NOMO-1 (cell line): ENCODE results near the gene ATP6V0A1.
"Not testable (repeated sequence)": the region's sequence is repeated elsewhere in the genome, so short reads cannot be mapped to it uniquely, and the experiment has no call there.

ENCODE experiments used
- DNase-seq, 2 experiments: peaks; one replicate each; lab custom pipeline; 2025; ENCODE audit not compliant: unreplicated experiment in 2 of 2; lab: John Stamatoyannopoulos, UW

Gene ATP6V0A1

DNA sequence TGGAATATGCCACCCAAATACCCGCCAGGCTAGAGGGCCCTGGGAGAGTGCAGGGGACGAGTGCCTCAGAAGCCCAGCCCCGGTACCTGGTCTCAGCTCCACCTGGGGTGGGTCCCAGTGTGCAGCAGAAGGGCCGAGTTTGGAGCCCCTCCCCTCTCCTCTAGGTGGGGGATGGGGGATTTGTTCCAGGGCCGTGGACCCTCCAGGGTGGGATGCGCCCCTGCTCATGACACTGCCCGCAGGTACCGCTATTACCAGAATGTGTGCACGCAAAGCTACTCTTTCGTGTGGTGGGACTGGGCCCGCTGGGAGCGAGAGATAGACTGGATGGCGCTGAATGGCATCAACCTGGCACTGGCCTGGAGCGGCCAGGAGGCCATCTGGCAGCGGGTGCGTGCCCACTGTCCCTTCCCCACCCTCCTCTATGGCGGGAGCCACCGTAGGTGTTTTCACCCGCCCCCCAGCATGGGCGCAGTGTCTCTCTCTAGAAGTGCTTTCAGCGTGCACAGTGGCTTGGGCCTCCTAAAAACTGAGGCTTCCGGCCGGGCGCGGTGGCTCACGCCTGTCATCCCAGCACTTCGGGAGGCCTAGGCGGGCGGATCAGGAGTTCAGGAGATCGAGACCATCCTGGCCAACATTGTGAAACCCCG, 78.6 kb downstream of the ATP6V0A1 start:
- no peak for DNase-seq

DNA sequence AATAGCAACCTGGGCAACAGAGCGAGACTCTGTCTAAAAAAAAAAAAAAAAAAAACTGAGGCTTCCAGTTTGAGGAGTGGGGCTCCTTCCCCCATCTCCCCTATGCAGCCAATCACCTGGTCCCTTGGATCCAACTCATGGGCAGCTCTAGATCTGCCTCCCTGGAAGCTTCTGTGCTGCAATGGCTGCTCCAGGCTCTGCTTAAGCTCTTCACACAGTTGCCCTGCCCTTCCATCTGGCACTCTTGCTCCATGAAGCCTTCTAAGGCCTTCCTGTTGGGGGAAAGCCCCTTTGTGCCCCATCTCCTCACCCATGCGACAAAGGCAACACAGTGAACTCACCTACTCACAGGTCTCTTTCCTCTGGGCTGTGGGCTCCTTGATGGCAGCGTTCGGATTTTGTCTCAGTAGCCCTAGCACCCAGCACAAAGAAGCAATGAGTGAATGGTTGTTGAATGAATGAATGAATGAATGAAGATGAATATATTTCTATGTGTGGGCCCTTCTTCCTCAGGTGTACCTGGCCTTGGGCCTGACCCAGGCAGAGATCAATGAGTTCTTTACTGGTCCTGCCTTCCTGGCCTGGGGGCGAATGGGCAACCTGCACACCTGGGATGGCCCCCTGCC, 79.3 kb downstream of the ATP6V0A1 start:
- DNase-seq, result no peak

DNA sequence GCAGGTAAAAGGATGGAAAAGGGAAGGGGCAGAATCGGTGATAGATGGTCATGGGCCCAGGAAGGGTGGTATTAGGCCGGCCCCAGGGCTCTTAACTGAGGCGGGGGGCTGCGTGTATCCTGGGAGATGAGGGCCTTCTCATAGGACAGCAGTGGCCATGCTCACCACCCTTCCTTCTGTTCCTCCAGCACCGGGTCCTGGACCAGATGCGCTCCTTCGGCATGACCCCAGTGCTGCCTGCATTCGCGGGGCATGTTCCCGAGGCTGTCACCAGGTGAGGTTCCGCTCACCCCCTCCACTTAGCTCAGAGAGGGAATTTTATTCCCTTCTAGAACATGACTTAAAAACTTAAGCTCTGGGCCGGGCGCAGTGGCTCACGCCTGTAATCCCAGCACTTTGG, 79.8 kb downstream of the ATP6V0A1 start:
- no peak for DNase-seq

DNA sequence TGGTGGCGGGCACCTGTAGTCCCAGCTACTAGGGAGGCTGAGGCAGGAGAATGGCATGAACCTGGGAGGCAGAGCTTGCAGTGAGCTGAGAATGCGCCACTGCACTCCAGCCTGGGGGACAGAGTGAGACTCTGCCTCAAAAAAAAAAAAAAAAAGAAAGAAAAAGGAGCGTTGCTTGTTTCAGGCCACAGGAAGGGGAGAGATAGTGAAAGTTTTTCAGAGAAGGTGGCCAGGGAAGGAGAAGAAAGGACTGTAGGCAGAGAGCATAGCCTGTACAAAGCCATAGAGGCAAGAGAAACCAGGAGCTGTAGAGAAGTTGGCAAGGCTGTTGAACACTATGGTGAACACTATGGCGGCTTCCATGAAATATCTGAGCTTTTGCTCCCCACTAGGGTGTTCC, 81.9 kb downstream of the ATP6V0A1 start:
- DNase-seq, result not testable (repeated sequence)

DNA sequence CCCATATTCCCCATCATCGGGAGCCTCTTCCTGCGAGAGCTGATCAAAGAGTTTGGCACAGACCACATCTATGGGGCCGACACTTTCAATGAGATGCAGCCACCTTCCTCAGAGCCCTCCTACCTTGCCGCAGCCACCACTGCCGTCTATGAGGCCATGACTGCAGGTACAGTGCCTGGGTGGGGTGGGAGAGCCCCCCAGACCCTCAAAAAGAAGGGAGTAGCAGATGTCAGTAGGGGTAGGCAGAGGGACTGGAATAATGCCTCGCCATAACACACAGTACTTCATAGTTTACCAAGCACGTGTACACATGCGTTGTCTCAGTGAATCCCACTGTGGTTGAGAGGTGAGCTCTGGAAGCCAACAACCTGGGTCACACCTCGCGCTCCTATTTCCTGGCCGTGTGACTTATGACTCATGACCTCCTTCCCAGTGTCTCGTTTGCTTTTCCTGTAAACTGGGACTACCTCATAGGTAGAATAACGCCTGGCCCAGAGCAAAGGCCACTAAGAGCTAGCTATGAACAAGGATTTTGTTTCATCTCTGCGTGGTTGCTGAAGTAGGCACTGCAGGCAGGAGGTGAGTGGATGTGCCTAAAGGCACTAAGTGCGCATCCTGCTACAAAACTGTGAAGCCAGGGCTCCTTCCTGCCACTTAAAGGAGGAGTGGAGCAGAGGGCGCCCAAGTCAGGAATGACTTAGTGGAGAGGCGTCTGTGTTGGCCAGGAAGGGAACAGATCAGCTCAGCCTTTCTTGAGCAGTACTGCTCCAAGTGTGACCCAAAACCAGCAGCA, 82.6 kb downstream of the ATP6V0A1 start:
- DNase-seq, result no peak

DNA sequence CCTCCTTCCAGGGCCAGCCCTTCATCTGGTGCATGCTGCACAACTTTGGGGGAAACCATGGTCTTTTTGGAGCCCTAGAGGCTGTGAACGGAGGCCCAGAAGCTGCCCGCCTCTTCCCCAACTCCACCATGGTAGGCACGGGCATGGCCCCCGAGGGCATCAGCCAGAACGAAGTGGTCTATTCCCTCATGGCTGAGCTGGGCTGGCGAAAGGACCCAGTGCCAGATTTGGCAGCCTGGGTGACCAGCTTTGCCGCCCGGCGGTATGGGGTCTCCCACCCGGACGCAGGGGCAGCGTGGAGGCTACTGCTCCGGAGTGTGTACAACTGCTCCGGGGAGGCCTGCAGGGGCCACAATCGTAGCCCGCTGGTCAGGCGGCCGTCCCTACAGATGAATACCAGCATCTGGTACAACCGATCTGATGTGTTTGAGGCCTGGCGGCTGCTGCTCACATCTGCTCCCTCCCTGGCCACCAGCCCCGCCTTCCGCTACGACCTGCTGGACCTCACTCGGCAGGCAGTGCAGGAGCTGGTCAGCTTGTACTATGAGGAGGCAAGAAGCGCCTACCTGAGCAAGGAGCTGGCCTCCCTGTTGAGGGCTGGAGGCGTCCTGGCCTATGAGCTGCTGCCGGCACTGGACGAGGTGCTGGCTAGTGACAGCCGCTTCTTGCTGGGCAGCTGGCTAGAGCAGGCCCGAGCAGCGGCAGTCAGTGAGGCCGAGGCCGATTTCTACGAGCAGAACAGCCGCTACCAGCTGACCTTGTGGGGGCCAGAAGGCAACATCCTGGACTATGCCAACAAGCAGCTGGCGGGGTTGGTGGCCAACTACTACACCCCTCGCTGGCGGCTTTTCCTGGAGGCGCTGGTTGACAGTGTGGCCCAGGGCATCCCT, 84.8 kb downstream of the ATP6V0A1 start:
- DNase-seq, result no peak

DNA sequence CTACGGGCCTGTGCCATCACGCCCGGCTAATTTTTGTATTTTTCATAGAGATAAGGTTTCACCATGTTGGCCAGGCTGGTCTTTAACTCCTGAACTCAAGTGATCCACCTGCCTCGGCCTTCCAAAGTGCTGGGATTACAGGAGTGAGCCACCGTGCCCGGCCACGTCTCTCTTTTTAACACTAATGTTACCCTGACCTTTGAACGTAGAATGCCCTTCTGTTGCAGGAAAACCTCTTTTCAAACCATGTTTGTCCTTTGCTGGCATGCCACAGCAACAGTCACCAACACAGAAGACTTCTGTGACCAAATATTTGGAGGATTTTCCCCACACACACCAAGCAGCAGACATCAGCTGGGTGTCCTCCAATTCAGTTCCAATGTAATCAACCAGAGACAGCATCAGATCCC, 86.2 kb downstream of the ATP6V0A1 start:
- no peak for DNase-seq

DNA sequence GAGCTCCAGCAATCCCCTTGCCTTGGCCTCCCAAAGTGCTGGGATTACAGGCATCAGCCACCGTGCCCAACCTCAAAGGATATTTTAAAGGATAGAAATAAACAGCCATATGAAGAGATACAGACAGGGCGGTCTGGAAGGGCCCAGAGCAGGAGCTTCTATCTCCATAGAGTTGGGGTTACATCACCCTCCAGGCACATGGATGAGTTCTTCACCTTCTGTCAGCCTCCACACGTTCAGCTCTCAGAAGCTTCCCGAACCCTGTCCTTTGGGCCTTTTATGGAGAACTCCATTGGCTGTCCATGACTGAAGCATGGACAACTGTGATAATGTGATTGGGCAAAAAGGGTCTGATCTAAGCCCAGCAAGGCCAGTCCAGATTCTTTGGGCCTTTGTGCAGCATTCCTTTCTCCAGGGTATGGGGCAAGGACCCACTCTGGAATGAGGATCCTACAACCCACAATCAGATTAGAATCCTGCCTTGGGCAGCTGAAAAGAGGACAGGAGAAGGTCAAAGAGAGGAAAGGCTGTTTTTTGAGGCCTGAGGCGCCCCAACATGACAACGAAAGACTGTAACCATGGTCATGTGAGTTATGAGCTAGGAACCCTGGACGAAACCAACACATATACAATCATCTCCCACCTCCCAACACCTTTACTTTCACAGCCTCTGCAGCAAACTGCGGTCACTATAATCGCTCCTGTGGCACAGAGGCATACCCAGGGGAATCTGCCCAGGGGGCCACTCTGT, 87.3 kb downstream of the ATP6V0A1 start:
- not testable (repeated sequence) for DNase-seq

DNA sequence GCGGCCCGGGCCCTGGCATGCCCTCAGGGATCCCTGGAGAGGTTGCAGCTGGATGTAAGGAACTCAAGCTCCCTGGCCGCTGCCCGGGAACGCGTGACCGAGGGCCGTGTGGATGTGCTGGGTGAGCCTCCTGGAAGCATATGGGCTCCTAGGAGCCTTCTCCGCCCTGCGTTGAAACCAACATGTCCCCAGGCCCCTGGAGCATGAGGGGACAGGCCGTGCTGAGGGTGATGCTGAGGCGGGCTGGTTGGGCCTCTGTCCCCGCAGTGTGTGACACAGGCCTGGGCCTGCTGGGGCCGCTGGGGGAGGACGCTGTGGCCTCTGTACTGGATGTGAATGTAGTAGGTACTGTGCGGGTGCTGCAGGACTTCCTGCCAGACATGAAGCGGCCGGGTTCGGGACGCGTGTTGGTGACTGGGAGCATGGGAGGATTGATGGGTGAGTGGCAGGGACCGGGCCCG, 88.4 kb downstream of the ATP6V0A1 start:
- DNase-seq, result no peak

DNA sequence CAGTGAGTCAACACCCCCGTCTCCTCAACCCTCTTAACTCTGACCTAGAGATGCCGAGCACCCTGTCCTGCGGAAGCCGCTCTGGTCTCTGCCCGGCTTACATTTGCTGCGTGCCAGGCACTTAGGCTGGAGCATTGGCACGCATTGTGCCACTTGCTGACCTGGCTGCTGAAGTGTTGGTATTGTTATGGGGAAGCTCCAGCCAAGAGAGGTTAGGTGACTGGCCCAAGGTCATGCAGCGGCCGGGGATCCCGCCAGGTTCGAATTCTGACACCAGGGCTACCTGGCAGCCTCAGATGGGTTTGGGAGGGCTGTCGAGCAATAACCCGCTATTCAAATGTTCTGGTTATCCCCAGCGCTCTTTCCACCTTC, 89.0 kb downstream of the ATP6V0A1 start:
- no peak for DNase-seq

DNA sequence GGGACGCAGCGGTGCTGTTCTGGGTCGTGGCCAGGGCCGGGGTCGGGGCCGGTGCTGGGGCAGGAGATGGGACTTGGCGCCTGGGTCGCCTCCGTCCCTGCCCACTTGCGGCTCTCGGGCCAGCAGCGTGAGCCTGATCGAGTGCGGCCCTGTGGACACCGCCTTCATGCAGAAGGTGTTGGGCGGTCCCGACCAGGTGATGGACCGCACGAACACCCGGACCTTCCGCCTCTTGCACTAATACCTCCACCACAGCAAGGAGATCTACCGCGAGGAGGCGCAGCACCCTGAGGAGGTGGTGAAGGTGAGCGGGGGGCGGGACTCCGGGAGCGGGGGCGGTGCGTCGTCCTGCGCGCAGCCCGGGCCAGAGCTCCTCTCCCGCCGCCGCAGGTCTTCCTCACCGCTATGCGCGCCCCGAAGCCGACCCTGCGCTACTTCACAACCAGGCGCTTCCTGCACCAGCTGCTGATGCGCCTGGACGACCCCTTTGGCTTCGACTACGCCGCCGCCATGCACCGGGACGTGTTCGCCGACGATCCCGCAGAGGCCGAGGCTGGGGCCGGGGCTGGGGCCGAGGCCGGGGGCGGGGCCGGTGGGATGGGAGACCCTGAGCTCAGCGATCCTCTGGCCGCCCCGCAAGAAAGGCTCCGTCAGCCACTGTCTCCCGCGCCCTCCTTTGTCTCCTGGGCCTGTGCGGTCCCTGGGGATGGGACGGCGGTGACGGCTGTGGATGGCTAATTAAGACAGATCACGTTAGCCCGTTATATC, 89.6 kb downstream of the ATP6V0A1 start:
- DNase-seq, result no peak

DNA sequence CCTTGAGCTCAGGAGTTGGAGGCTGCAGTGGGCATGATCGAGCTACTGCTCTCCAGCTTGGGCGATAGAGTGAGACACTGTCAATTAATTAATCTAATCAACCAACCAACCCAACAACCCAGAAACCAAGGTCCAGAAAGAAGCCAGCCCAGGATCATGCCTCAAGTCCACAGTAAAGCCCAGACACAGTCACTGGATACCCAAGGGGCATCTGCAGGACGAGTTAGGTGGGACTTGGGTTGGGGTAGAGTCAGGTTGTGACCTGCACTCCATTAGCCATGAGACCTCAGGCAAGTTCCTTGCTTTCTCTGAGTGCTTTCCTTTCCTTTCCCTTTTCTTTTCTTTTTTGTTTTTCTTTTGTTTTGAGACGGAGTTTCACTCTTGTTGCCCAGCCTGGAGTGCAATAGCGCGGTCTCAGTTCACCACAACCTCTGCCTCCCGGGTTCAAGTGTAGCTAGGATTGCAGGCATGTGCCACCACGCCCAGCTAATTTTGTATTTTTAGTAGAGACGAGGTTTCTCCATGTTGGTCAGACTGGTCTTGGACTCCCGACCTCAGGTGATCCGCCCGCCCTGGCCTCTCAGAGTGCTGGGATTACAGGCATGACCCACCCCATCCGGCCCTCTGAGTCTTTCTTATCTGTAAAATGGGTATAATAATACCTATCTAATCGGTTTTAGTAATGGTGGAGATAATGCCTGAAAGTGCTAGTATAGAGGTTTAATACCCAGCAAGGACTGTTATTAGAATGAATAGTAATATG, 90.5 kb downstream of the ATP6V0A1 start:
- no peak for DNase-seq

DNA sequence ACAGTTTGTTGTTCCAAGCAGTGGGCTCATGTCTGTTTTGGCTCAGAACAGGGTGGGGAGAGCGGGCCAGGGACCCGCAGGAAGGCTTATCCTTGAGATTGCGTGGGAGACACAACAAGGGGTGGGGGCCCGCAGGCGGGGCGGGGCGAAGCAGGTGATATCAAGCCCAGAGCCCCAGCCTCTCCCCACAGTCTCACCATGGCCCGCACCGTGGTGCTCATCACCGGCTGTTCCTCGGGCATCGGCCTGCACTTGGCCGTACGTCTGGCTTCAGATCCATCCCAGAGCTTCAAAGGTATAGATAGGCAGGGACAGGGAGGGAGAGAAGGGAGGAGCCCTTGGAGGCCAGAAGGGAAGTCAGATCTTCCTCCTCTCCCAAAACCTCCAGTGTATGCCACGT, 94.1 kb downstream of the ATP6V0A1 start, which contains the start of gene HSD17B1:
Gene HSD17B1, plus strand, starts transcription at position 188 of the 400 bp plus-strand sequence. Its CDS starts 11 bp downstream, at position 199.
- not testable (repeated sequence) for DNase-seq

DNA sequence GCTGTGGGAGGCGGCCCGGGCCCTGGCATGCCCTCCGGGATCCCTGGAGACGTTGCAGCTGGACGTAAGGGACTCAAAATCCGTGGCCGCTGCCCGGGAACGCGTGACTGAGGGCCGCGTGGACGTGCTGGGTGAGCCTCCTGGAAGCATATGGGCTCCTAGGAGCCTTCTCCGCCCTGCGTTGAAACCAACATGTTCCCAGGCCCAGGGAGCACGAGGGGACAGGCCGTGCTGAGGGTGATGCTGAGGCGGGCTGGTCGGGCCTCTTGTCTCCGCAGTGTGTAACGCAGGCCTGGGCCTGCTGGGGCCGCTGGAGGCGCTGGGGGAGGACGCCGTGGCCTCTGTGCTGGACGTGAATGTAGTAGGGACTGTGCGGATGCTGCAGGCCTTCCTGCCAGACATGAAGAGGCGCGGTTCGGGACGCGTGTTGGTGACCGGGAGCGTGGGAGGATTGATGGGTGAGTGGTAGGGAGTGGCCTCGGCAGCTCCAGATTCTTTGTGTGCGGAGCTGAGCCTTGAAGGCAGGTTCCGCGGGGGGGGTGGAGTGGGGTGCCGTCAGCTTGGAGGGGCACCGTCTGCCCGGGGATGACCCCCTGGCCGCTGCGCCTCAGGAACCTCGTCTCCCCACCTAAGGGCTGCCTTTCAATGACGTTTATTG, 94.6 kb downstream of the ATP6V0A1 start:
- DNase-seq, result no peak

DNA sequence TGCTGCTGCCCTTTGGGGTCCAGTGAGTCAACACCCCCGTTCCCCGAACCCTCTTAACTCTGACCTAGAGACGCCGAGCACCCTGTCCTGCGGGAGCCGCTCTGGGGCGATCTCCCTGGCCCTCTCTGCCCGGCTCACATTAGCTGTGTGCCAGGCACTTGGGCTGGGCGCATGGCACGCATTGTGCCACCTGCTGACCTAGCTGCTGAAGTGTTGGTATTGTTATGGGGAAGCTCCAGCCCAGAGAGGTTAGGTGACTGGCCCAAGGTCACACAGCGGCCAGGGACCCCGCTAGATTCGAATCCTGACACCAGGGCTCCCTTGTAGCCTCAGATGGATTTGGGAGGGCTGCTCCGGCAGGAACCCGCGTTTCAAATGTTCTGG, 95.2 kb downstream of the ATP6V0A1 start:
- no peak for DNase-seq

DNA sequence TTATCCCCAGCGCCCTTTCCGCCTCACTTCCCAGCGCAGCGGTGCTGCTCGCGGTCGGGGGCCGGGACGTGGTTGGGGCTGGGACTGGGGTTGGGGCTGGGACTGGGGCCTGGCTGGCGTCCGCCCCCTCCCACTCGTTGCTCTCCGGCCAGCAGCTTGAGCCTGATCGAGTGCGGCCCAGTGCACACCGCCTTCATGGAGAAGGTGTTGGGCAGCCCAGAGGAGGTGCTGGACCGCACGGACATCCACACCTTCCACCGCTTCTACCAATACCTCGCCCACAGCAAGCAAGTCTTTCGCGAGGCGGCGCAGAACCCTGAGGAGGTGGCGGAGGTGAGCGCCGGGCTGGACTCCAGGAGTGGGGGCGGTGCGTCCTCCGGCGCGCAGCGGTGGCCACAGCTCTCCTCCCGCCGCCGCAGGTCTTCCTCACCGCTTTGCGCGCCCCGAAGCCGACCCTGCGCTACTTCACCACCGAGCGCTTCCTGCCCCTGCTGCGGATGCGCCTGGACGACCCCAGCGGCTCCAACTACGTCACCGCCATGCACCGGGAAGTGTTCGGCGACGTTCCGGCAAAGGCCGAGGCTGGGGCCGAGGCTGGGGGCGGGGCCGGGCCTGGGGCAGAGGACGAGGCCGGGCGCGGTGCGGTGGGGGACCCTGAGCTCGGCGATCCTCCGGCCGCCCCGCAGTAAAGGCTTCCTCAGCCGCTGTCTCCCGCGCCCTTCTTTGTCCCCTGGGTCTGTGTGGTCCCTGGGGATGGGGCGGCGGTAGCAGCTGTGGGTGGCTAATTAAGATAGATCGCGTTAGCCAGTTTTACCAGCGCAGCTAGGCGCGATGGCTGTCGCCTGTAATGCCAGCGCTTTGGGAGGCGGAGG, 95.8 kb downstream of the ATP6V0A1 start:
- peak; percentile 73 to 94 for DNase-seq

DNA sequence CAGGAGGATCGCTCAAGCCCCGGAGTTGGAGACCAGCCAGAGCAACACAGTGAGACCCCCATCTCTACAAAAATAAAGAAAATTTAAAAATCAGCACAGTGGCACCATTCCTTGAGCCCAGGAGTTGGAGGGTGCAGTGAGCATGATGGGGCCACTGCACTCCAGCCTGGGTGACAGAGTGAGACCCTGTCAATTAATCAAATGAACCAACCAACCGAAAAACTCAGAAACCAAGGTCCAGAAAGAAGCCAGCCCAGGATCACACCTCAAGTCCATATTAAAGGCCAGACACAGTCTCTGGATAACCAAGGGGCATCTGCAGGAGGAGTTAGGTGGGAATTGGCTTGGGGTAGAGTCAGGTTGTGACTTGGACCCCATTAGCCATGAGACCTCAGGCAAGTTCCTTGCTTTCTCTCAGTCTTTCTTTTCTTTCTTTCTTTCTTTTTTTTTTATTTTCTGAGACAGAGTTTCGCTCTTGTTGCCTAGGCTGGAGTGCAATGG, 96.5 kb downstream of the ATP6V0A1 start:
- DNase-seq, result no peak
